ENCODE measurements around the gene COL1A2. TPM values are rescaled to one million over a fixed set of nuclear protein-coding genes. Genes with fewer than 3 reads are reported as not detected.

The COL1A2 gene
- total RNA-seq, 1 experiment from 2014 or later: 42.1 TPM

GRCh38 chr7:94366832-94367231 is 27.9 kb upstream of the COL1A2 start:
- Histone ChIP-seq H3T11ph (ENCODE audit: low read length) (no peak overlapping the region), H2BK20ac (ENCODE audit: low read depth, low read length, poor library complexity, severe bottlenecking) (no peak overlapping the region), H2BK12ac (ENCODE audit: insufficient read length, low read depth, low read length) (no peak overlapping the region), H4K5ac (ENCODE audit: insufficient read length, low read depth, low read length) (no peak overlapping the region), H3K56ac (ENCODE audit: insufficient read length, low read depth, low read length) (no peak overlapping the region), H3K79me2 (ENCODE audit: insufficient read depth, low read length) (0 out of 2 replicates have a peak, but pooled peaks cover 1% of the 10 kb centered on the region), H3K23me2 (ENCODE audit: insufficient read length, low read depth, low read length, poor library complexity, severe bottlenecking) (no peaks in the 10 kb centered on the region), H3K9me3 (ENCODE audit: control insufficient read depth, low read depth, low read length) (no peaks in the 10 kb centered on the region), H3K23ac (ENCODE audit: insufficient read length, low read depth, low read length) (no peak overlapping the region), H3K27me3 (ENCODE audit: insufficient read depth, low read length) (no peaks in the 10 kb centered on the region), H2BK120ac (ENCODE audit: low read depth, low read length, poor library complexity, severe bottlenecking) (no peak overlapping the region), H4K8ac (replicated peaks; ENCODE audit: insufficient read length, low read depth, low read length) (no peak overlapping the region), H2BK15ac (ENCODE audit: low read depth, low read length) (no peak overlapping the region), H2AFZ (ENCODE audit: low read length) (no peak overlapping the region), H3K14ac (ENCODE audit: insufficient read depth, low read length) (no peak overlapping the region), H3K4ac (ENCODE audit: low read depth, low read length) (no peak overlapping the region), H2AK5ac (ENCODE audit: insufficient read length, low read length) (no peak overlapping the region), H3K79me1 (ENCODE audit: insufficient read depth, low read depth, low read length, poor library complexity, severe bottlenecking) (no peaks in the 10 kb centered on the region), H3K4me2 (ENCODE audit: insufficient read depth, insufficient read length, low read length) (no peak overlapping the region), H3K18ac (ENCODE audit: insufficient read length, low read depth, low read length) (no peak overlapping the region), H4K91ac (ENCODE audit: insufficient read length, low read depth, low read length) (no peak overlapping the region), H2BK5ac (ENCODE audit: insufficient read length, low read length) (no peak overlapping the region), H3K9ac (ENCODE audit: extremely low read depth, insufficient read length, low read length) (no peak overlapping the region), H4K20me1 (ENCODE audit: control insufficient read depth, insufficient read depth, insufficient read length) (no peaks in the 10 kb centered on the region), H3K4me1 (ENCODE audit: insufficient read depth, low read length) (no peaks in the 10 kb centered on the region), H3K27ac (ENCODE audit: insufficient read length, low read depth, low read length) (no peak overlapping the region)
- DNase-seq: no peak
- Mint-ChIP-seq H3K4me3 (no peak overlapping the region), H3K9me3 (no peaks in the 10 kb centered on the region), H3K4me1 (peaks cover 11 to 13% of the 10 kb centered on the region in 2 experiments), H3K36me3 (ENCODE audit: insufficient read depth in 1 of 3, low read depth in 3 of 3) (no peaks in the 10 kb centered on the region; a peak in 1 of 7 replicates), H3K27ac (no peak overlapping the region), H3K27me3 (ENCODE audit: low read depth) (no peaks in the 10 kb centered on the region)
- no peak for TF ChIP-seq CTCF (conservative IDR thresholded peaks at IDR 0.05)
- no CpG with 5 or more reads among the region's 4 CpGs for WGBS (ENCODE audit: extremely low coverage, insufficient read length, low lambda C conversion rate)

Data from H9 (cell line).